COR-L47 (cell line): ENCODE data around the gene DCAF5.
A peak's percentile ranks its signal among the peaks of the same experiment; 100 is the strongest.
"Not testable (repeated sequence)": the region's sequence is repeated elsewhere in the genome, so short reads cannot be mapped to it uniquely, and the experiment has no call there.

ENCODE experiments used
- DNase-seq: peaks from one replicate; lab custom pipeline; 2025; lab: John Stamatoyannopoulos, UW

Gene DCAF5

DNA sequence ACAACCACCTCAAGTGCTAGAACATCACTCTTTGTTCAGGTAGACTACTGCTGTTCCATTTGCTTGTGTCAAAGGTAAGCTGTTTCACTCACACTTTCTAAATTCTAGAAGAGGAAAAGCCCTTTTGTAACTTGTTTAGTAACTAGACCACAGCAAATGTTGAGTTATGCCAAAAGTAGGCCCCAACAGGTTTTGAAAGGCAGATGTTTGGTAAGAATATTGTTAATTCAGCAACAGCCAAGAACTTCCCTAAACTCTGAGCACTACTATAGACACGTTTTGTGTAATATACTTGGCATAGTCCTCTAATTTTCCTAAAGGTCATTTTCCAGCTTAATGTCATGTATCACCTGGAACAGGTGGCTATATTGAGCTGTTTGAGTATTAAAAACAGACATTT is 79.0 kb downstream of the DCAF5 start:
- DNase-seq: no peak

DNA sequence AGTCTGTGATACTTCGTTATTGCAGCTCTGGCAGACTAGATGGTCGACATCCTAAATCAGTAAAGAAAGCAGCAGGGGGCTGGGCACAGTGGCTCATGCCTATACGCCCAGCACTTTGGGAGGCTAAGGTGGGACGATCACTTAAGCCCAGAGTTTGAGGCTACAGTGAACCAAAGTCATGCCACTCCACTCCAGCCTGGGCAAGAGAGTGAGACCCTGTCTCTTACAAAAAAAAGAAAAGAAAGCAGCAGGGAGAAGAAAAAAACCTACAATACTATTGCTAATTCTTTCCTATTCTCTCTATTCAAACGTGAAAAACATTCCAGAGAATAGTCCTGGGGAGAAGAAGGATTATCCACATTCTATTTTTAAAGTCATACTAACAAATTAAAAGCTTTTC is 79.5 kb downstream of the DCAF5 start:
- no peak for DNase-seq

DNA sequence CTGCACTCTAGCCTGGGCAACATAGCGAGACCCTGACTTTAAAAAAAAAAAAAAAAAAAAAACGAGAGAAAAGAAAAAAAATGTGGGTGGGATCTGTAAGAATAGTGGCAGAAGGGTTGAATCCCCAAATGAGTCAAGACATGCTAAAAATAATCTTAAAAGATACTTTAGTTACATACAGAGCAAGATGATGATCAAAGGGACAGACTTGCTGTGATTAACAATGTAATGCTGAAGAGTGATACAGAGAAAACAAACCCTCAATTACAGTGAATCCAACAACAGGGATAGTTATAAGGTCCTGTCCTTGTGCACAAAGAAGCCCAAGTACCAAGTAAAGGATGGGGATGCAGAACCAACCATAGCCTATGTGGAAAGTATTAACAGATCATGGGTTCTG is 80.3 kb downstream of the DCAF5 start:
- DNase-seq: no peak

DNA sequence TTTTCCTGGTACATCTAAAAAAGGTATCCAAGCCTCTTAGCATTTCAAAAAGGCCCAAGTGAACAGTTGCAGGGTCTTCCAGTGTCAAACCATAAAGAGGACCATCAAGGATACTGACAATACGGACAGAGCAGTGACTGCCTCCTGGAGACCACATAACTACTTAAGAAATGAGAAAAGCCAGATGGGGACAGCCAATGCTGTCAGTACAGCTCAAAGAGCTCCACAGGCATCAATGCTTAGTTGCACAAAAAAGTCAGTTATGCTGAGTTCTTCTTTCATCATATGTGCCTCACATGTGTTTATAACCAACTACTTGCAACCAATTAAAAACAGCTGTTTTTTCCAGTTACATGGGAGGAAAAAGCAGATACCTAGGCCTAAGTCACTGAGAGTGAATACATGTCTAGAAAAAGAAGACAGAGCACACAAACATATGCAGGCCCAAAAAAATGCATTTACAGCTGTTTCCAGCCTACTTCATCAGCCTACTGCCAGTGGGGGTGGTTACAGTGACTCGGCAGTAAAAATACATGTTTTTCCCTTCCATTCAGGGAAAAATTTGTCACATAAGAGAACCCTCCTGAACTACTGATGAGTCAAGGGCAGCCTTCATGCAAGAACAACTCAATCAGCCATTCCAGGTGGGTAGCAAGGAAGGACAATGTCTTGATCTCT is 84.0 kb downstream of the DCAF5 start:
- DNase-seq: no peak

DNA sequence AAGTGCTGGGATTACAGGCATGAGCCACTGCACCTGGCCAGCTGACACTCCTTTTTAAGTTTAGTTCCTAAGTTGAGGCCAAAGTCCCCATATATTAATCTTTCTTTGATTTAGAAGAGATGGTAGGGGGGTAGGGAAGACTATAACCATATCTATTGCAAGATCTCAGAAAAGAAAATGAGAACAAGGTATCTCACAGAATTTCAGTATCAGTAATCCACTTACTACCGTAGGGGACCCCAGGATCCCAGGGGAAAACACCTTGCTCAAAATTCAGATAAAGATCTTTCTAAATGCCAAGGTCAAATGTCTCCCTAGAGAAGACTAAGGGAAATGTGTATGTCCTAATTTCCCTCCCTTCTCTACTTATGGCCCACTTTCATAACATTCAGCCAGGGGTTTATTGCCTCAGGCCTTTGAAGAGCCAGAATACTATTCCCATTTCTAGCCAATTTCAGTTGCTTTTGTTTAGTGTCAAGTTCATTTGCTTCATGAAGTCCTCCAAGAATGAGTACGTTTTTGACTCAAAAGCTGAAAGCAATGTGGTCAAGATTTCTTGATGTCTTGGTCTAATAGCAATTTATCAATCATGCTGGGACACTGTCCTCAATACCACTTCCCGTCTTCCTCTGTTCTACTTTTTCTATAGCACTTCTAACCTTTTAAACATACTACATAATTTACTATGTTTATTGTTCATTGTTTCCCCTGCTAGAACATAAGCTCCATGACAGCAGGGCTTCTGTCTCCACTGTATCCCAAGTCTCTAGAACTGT is 86.3 kb downstream of the DCAF5 start:
- no peak for DNase-seq

DNA sequence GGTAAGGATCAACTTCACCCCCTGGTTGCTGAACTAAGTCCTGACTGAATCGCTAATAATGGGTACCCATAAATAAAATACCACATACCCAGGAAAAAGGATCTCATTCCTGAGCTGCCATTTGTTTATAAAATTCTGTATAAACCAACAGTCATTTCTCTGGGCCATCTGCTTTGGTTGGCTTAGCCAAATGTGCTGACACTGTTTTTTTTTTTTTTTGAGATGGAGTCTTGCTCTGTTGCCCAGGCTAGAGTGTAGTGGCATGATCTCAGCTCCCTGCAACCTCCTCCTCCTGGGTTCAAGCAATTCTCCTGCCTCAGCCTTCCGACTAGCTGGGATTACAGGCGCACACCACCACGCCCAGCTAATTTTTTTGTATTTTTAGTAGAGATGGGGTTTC is 87.0 kb downstream of the DCAF5 start:
- DNase-seq: not testable (repeated sequence)

DNA sequence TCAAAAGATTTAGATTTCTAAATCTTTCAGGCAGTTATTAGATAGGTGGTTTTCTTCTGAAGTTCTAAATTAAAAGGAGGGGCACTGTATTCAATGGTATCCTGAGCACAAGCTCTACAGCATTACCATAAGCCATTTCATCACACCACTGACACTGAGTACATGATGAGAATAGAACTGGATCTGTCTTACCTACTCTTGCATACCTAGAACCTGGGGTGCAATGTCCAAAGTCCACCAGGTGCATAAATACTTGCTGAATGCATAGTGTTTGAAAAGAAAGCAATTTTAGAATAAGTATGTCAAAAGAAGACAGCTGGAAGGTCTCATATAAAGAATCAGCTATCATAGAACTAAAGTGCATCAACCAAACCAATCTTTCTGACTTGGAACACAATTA is 88.3 kb downstream of the DCAF5 start:
- DNase-seq: no peak

DNA sequence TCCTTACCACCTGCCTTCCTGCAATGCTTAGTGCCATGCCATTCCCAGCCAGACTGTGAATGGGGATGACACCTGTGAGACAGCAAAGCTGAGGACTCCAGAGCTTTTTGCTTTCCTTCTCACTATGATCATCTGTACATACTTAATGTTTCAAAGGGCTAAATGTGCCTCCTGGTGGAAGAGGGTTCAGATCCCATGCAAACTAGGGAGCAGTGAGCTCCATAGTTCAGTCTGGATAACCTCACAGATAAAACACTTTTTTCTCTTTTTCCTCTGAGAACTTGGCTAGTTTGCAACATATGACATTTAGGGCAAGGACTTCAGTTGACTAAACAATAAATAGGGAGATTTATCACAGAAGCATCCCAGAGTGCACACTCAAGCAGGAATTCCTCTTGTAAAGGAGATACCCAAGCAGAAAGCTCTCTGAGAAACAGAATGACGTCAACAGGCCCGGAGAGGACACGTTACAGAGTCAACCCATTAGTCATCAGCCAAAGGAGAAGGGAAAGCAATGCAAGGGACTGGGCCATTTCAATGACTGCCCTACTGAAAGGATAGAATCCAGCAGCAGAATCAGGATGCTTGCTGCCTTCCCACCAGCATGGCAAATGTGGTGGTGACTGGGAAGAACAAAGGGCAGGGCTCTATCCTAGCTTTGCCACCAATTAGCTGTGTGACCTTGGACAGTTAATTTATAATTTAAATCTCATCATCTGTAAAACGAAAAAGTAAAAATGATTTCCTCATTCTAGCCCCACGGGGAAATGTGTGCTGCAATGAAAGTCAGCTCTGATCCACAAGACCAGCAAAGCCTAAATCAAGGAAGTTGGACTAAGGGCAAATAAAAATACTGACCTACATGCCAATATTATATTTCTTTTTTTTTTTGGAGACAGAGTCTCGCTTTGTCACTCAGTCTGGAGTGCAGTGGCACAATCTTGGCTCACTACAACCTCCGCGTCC is 93.0 kb downstream of the DCAF5 start:
- no peak for DNase-seq

DNA sequence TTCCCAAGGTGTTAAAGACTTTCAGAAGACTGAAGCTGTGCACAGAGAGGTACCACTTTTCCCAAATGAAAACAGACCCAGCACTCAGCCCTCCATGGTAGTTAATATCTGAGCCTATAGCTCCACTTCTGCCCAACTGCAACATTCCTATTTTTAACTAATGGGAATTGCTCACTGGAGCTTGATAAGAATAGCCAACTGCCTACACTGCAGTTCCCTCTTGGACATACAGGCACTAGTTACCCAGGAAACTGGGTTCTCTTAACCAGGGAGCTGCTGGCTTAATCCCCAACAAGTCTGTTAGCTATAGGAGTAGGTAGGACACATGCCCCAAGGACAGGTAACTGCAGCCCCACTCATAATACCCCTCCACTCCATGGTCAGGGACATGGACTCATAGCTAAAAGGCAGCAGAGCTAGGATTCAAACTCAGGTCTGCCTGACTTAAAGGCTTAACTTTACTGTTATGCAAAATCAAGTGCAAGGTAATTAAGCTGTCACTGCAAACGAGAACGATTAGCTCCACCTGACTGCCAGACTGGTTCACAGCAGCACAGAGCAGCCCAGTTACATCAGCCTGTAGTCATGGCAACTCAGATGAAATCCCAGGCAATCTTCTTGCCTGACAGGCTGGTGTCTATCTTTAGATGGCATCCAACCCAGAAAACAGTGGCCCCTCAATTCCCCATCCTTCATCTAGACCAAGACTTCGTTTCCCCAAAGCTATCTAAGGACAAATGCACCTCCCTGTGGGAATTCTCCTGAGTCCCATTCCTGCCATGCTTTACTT is 96.7 kb downstream of the DCAF5 start:
- DNase-seq: peak; percentile 46

DNA sequence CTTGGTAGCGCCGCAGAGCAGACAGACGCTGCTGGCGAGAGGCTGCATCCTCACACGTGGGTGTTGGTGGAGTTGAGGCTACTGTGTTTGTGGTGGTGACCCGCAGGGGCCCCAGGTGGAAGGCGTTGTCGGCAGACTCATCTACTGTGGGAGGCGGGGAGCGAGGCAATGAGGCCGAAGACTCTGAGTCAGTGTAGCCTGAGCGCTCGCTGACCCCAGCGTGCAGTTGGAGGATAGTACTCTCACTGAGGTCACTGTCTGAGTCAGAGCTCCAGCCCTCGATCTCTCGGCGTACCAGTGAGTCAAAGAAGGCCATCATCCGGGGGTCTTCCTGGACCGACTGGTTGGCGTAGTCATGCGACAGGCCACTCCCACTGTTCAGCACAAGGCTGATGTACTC is 97.8 kb downstream of the DCAF5 start:
- DNase-seq: no peak

DNA sequence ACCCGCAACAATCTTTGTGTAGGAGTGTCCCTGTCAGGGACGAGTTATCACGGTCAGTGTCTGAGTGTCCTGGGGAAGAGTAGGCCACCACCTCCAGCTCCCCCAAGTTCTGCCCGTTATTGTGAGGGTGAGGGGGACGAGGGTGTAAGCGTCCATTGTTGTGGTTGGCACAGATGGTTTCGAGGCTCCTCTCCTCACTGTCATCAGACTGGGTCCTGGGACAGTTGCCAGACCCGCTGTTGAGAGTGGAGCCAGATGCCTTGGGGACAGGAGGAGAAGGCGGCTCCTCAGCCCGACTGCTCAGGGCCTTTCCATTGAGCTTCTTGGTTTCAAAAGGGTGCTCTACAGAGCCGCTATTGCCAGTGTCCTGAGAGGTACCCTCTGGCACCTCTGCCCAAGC is 98.9 kb downstream of the DCAF5 start:
- DNase-seq: no peak

DNA sequence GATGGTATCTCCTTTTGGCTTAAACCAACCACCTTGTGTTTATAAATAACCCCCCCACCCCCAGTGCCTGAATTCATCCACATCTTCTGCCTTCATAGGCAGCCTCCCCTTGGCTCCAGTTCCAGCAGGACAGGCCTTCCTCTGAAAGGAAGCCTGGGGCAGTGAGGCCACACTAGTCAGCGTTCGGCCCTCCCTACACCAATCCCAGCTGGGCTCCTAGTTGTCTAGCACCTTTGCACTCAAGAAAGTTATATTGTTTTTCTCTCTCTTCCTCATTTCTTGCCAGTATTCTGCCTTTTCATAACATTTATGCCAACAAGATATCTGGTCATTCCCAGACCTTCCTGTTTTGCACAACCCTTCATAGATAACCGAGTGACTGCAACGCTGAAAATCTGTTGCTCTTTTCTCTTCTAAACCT is 100.7 kb downstream of the DCAF5 start:
- no peak for DNase-seq

DNA sequence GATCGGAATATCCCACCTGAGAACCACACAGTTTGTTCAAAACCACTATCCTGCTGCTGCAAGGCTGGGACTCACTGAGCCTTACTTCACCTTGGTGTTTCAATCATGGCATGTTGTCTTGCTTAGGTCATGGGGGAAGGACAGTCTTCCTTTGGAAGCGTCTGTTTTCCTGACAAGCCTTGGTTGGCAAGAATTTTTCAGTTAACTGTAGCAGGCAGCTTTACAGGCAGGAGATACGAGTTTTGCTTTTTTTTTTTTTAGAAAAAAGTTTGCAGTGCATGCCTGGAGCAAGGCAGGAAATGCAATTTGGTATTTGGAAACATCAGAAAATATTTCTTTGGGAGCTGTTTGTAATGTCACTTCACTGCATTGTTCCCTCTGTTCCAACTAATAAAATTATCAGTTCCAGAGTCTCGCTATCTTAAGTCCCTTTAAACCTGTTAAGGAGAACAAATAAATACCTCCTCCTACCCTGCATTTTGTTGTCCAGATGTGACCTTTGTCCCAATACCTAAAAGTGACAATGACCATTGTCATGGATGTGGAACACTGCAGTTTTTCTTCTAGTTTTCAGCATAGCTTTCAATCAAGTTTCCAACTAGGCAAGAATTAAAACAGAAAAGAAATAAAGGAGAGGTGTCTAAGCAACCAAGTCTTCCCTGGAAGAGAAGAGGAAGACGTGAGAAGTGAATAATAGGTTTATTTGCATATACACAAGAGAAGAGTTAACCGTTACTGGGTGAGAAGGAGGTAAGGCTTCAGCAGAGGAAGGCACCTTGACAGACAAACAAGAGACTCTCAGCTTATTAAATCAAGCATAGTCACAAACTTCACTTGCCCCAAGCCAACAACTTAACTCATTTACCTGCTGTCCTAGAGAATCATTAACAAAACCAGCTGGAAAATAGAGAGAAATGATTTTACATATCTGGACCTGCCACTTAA is 102.4 kb downstream of the DCAF5 start:
- DNase-seq: no peak

DNA sequence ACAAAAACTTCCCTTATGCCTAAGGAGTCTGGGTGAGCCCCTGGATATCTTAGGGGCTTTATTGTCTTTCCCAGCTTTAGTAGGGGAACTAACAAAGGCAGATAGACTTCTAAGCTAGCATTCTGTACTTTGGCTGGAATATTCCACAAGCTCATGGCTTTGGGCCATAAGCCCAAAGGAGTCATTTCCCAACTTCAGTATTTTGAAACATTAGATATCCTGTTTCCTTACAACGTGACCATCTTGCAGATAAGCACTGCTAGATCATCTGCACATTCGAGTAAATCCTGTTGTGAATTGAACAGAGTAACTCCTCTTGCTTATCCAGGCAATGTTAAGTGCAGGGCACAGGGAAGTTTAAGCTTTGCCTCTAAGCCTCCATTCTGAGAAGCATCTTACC is 103.2 kb downstream of the DCAF5 start:
- no peak for DNase-seq

DNA sequence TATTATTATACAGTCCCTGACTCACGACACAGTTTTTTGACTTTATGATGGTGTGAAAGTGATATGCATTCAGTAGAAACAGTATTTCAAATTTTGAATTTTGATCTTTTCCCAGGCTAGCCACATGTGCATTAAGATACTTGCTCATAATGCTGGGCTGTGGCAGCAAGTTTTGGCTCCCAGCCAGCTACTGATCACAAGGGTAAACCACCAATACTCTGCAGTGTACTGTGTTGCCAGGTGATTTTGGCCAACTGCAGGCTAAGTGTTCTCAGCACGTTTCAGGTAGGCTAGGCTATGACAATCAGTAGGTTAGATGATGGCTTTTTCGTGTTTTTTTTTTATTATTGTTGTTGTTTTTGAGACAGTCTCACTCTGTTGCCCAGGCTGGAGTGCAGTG is 104.5 kb downstream of the DCAF5 start:
- peak; percentile 63 for DNase-seq

DNA sequence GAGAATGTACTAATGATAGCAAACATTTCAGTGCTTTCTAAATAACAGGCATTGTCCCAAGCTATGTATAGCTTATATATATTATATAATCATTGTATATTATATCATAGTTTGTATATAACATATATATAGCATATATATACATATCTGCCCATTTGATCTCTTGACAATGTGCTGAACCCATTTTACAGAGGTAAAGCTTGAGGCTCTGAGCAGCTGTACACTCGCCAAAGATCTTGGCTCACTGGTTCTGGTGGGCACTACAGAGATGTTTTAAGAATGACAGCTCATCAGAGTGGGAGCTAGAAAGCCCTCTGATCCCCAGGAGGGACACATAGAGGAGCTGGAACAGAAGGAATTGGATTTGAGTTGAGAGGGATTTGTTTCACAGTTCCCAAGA is 105.7 kb downstream of the DCAF5 start:
- no peak for DNase-seq

DNA sequence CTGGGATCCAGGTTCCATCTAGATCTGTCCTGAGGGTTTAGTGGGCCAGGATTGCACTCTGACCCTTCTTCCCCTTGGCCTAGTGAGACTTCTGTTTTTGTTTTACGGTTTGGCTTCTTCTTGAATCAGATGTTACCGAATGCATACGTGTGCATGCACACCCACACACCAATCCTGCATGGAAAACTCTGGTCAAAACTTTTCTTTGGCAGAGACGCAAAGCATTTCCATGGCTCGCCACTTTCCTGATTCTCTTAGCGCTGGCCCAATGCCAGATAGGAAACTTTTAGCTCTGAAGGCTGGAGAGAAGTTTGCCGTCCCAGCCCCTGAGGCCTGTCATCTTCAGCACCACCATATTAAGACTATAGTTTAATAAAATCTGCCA is 106.5 kb downstream of the DCAF5 start:
- no peak for DNase-seq

DNA sequence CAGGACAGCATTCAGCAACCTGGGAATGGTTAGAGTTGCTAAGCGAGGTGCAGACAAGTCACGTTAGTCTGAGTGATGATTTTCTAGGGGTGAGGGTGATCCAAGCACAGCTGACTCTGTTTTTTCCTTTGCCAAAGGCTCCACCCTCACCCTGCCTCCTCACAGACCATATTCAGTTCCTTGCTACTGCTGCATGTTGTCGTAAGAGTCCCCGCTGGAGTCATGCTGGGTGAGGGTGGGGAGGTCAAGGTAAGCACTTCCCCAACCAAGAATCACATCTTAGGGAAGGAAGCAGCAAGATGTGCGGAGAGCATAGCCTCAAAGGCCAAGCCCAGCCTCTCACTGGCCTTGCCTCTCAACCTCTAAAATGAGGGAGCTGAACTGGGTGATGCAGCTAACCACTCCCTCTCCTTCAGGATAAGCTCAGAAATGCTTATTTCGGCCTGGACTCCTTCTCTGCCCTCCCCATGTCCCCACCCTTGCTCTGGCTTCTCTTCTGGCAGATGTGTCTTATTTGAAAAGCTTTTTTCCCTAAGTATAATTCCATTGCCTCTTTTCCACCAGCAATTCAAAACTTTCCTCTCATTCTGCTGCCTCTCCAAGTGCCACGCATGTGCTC is 107.0 kb downstream of the DCAF5 start:
- no peak for DNase-seq

DNA sequence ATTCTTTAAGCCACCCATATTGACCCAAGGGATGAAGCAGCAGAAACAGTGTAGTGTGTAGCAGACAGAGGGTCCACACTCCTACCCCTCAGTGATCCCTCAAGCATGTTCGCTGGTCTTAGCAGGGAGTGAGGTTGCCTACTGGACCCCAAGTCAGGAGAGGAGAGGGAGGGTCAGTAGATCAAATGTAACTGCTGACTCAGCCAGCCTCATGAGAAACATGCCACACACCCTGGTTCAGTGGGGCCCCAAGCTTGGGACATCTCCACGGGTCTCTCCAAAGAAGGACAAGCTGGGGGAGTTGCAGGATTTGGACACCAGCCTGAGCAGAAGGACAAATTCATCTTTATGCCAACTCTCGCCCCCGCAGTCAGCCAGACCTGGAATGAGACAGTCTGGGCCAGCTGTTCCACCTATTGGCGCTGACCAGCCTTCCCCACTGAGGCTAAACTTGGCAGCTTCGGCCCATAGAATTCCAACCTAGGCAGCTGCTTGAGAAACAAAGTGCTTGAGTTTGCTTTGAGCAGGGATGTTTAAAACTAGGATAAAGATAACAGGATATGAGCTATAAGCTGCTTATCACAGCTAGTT is 107.9 kb downstream of the DCAF5 start:
- no peak for DNase-seq

DNA sequence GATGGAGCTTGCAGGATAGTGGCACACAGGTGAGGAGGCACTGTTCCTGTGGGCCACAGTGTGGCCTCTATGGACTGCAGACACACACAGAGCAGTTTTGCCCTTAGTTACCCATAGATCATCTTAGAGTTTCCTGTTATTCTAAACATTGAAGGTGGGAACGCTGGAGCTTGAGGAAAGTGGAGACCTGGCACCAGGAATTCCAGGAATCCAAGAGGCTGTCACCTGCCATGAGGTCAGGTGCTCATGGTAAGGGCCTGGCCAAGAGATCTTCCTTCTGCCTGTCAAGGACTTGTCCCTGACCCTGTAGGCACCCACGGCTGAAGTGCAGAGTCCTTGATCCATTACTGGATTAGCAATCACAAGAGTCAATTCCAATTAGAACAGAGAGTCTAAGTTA is 108.6 kb downstream of the DCAF5 start:
- no peak for DNase-seq
